GM21447 (cell line): ENCODE results near the gene ARL8A.
"Not testable (repeated sequence)": the region's sequence is repeated elsewhere in the genome, so short reads cannot be mapped to it uniquely, and the experiment has no call there.

ENCODE experiments used
- ATAC-seq: cut with Tn5 transposase; IDR thresholded peaks from one replicate; pipeline ENCODE4 v1.9.1; 2021; ENCODE audit not compliant: unreplicated experiment

Gene ARL8A

DNA sequence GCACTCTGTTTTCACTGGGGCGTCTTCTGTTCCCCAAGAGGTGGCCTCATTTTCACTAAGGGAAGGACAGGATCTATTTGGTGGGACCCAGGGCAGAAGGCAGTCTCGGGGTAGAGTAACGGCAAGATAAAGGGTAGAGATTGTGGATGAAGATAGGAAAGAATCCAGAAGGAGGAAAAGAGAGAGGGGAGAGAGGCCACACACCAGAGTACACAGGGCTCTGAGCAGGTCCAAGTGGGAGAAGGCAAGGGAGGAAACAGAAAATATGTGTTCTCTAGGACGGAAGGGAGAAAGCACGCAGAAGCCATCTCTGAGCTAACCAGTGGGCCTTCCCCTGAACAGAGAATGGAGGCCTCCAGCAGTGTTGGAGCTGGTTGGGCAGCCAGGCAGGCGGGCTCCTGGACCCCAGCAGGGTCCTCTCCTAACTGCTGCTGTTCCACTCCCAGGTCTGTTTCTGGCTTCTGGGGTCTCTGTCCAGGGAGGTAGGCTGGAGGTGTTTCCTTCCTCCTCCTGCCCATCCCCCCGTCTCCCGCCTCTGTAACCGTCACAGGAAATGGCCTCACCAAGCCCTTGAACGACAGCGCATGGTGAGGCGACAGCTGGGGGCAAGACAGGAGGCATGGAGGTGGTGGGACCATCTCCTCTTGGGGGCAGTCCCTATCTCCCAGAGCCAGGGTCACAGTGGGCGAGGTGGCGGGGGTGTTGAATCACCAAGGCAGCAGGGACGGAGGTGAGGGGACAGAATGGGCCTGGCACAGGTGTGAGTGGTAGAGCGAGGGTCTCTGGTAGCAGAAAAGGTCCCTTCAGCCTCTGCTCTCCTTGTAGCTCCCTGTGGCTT is 15.2 kb upstream of the ARL8A start:
- peak; percentile 37 for ATAC-seq

GRCh38 chr1:202158810-202159533 is 14.4 kb upstream of the ARL8A start:
- no peak for ATAC-seq

DNA sequence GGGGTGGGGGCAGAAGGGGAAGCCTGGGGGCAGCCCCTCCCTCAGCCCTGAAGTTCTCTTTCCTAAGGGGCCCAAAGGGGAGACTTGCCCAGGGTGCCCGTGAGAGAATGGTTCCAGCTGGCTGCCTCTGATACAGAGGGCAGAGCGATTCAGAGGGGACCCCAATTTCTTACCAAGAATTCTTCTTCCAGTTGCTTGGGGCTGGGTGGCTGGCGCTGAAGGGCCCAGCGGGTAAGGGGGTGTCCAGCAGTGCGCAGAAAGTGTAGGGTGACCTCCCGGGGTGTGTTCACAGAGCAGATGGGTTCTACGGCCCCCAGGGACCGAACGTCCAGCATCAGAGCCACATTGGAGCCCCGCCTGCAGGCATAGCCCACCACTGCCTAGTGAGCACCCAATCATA is 13.4 kb upstream of the ARL8A start:
- ATAC-seq = no peak

DNA sequence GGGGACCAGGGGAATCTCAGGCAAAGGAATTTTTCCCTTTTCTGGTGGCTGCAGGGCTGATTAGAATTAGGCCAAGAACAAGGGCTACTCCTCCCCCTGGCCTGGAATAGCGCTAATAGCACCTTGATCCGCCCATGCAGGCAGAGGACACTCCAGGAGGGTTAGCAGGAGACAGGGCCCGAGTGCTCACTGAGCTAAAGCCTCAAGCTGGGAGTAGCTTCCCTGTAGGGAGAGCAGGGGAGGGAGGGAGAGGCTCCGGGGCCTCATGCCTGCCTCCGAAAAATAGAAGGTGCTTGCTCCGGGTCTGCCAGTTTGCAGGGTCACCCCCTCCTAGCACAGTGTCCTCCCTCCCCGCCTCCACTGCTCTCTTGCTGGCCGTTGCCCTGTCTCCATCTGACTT is 12.1 kb upstream of the ARL8A start:
- ATAC-seq = no peak

DNA sequence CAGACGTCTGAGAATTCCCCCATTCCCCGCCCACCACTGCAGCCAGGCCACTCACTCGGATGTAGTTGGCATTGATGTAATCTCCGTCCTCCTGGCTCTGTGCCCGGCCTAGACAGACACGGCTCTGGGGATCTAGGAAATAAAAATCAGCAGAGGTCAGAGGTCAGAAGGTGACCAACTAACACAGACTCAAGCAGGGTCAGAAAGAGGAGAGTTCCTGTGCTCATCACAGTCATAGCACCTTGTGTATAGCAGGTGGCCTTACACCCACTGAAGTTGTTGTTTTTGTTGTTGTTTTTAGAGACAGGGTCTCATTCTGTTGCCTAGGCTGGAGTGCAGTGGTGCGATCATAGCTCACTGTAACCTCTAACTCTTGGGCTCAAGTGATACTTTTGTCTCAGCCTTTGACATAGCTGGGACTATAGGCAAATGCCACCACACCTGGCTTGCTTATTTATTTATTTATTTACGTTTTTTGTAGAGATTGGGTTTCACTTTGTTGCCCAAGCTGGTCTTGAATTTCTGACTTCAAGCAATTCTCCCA is 11.0 kb upstream of the ARL8A start:
- no peak for ATAC-seq

- no peak for ATAC-seq
Measured at GRCh38 chr1:202154766-202155477, 10.4 kb upstream of the ARL8A start.

DNA sequence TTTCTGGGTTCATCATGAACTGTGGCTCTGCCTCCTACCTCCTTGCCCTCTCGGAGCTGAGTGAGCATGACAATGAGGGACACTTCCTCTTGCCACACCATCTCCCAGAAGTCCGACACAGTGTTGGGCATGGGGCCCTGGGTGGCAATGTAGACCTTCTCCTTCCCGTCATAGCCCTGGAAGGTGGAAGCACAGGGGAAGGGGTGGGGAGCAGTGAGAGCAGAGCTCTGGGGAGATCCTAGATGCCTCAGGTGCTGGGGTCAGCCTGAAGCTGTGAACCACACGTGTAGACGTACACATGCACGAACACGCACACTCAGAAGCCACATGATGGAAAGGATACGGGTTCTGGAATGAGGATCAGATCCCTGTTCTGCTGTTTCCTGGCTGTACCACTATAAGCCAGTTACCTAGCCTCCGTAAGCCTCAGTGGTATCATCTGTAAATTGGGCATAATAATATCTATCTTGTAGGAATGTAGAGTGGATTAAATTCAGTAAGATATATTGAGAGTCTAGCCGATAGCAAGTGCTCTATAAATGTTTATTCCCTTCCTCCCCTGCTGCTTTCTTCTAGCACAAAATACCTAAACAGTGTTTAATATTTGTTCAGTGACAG is 9.7 kb upstream of the ARL8A start:
- no peak for ATAC-seq

- no peak for ATAC-seq
Measured at GRCh38 chr1:202153284-202153683, 8.7 kb upstream of the ARL8A start.

DNA sequence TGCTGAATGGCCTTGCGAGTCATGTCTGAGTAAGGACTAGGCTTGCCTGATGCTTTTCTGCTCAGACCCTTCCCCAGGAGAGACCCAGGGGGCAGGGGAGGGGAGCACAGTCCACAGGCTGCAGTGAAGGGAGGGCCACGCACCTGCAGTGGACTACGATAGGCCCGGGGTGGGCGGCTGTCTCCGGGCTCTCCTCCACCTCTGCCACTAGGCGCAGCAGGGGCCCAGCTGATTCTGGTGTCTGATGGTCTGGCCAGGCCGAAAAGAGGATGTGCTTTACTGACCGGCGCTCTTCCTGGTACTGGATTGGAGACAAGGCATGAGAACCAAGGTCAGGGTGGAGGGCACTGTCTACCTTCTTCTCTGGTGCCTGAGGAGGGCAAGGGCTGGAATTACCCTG is 7.9 kb upstream of the ARL8A start:
- ATAC-seq = no peak

GRCh38 chr1:202151045-202151444 is 6.5 kb upstream of the ARL8A start:
- ATAC-seq = no peak

GRCh38 chr1:202150602-202151001 is 6.1 kb upstream of the ARL8A start:
- no peak for ATAC-seq

GRCh38 chr1:202150187-202150586 is 5.7 kb upstream of the ARL8A start:
- no peak for ATAC-seq

DNA sequence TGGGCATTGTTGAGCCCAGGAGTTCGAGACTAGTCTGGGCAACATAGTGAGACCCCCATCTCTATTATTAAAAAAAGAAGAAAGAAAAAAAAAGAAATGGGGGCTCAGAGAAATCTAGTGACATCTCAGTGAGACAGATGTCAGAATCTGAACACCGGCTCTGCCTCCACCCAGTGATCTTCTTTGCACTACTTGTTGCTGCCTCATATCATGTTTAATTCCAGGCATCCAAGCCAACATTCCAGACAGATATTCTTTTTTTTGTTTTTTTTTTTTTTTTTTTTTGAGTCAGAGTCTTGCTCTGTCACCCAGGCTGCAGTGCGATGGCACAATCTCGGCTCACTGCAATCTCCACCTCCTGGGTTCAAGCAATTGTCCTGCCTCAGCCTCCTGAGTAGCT is 5.0 kb upstream of the ARL8A start:
- no peak for ATAC-seq

GRCh38 chr1:202148391-202148790 is 3.9 kb upstream of the ARL8A start:
- ATAC-seq = no peak

- no peak for ATAC-seq
Measured at GRCh38 chr1:202146993-202147392, 2.5 kb upstream of the ARL8A start.

DNA sequence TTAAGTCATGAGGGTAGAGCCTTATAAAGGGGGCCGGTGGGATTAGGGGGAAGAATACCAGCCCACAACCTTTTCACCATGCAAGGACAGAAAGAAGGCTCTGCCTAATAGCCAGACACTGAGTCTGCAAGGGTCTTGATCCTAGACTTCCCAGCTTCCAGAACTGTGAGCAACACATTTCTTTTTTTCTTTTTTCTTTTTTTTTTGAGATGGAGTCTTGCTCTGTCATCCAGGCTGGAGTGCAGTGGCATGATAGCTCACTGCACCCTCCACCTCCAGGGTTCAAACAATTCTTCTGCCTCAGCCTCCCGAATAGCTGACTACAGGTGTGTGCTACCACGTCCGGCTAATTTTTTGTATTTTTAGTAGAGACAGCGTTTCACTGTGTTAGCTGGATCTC is 1.7 kb upstream of the ARL8A start:
- ATAC-seq = no peak

DNA sequence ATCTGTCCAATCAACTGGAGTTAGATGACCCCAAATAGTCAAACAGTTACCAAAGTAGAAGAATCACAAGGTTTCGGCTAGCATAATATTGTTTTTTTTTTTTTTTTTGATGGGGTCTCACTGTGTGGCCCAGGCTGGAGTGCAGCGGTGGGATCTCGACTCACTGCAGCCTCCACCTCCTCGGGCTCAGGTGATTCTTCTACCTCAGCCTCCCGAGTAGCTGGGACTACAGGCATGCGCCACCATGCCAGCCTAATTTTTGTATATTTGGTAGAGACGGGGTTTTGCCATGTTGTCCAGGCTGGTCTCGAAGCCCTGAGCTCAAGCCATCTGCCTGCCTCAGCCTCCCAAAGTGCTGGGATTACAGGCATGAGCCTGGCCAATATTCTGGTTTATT is 1.2 kb upstream of the ARL8A start:
- not testable (repeated sequence) for ATAC-seq

DNA sequence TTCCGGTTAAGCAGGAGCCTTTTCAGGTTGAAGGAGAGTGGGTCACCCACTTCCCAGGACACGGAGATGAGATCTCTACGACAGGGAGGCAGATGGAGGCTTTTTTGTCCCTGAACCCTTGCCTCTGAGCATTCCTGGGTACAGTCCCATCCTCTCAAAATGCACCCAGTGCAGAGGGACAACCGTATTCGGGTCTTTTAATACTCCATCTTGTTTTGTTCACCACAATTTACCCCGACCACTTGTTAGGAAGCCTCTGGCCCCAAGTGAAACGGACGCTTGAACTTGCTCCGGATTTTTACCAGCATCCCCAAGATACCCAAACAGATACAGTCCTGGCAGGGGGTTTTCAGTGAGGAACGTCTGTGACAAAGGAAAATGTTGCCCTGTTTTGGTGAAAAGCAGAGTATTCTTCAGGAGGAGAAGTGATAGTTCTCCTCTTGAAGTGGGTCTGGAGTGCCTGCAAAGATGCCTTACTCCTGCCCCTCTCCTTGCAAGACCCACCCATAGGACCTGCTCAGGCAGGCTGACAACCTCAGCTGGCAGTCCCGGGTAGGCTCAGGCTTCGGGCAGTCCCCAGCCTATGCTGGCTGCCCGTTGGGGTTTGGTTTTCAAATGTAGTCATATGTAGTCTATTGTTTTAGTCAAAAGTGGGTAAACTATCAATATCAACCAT is 669 bp upstream of the ARL8A start:
- ATAC-seq = peak; percentile 4

GRCh38 chr1:202143768-202144401 is 652 bp downstream of the ARL8A start:
- ATAC-seq = peak; percentile 51
